A549 (cell line): ENCODE data around the gene INTS13. TPM values are rescaled to one million over a fixed set of nuclear protein-coding genes. Genes with fewer than 3 reads are reported as not detected.

Experiments
- ATAC-seq, 2 experiments: fragments of 200-7000 bp in 1 of 2; fragments of >200 bp in 1 of 2; cut with Nextera tagmentation in 1 of 2; cut with Tn5 transposase in 1 of 2; 3 replicates each; pipeline versions ENCODE4 v1.8.0 to v1.9.1; 2018 to 2020; ENCODE audit warnings: mild to moderate bottlenecking in 1 of 2, moderate library complexity in 1 of 2
- CTCF ChIA-PET: fragments of 300-600 bp; sonication (Branson Sonifier 250); formaldehyde crosslinking; extraction: SDS; loops from one replicate; lab custom pipeline; 2021; ENCODE audit warnings: antibody characterized with exemption, inconsistent platforms; lab: Yijun Ruan, JAX
- POLR2A ChIA-PET: fragments of 350-600 bp; formaldehyde crosslinking; extraction: SDS; loops from one replicate; lab custom pipeline; 2021; ENCODE audit warnings: antibody characterized with exemption, inconsistent platforms; lab: Yijun Ruan, JAX
- DNase-seq, 2 experiments: peaks; one replicate each; pipeline versions ENCODE4 v3.0.0 to v3.0.0-alpha.2; 2011 to 2016; ENCODE audit warnings: low read depth in 1 of 2, low spot score in 1 of 2
- FAIRE-seq: peaks from 2 replicates; lab custom pipeline; 2011; peaks lifted over from hg19 to GRCh38; lab: Jason Lieb, UNC
- H3K27ac ChIP-seq, 2 experiments: fragments of >200 bp; sonication (Bioruptor Twin); formaldehyde crosslinking; 3 replicates each; pipeline ENCODE4 v1.5.1; 2016 to 2017
- H3K4me1 ChIP-seq: fragments of >200 bp; sonication (Bioruptor Twin); formaldehyde crosslinking; 3 replicates; pipeline ENCODE4 v1.6.1; 2016
- H3K4me2 ChIP-seq: fragments of >200 bp; sonication (Bioruptor Twin); formaldehyde crosslinking; 3 replicates; pipeline ENCODE4 v1.6.1; 2016
- H3K4me3 ChIP-seq: fragments of >200 bp; sonication (Bioruptor Twin); formaldehyde crosslinking; 3 replicates; pipeline ENCODE4 v1.5.1; 2016
- H3K9me3 ChIP-seq: fragments of >200 bp; sonication (Bioruptor Twin); formaldehyde crosslinking; 3 replicates; pipeline ENCODE4 v1.6.1; 2016
- CHD4 ChIP-seq: fragments of 200-600 bp; sonication (generic); IDR thresholded peaks from 2 replicates; pipeline ENCODE4 v1.6.1; 2016; ENCODE audit warnings: antibody characterized with exemption, mild to moderate bottlenecking, borderline replicate concordance
- EHF ChIP-seq: fragments of 250-450 bp; sonication (Bioruptor Pico); IDR thresholded peaks from 2 replicates; pipeline ENCODE4 v1.5.0; 2020; ENCODE audit warnings: mild to moderate bottlenecking
- FOSL2 ChIP-seq, 2 experiments: fragments of 450-650 bp in 1 of 2; fragments of >200 bp in 1 of 2; sonication (Bioruptor Twin) in 1 of 2; formaldehyde crosslinking; IDR thresholded peaks; 2 replicates each; pipeline versions ENCODE4 v1.5.0 to v1.6.1; 2016 to 2020; ENCODE audit warnings: mild to moderate bottlenecking in 1 of 2, moderate library complexity in 1 of 2
- FOXS1 ChIP-seq: fragments of 250-450 bp; sonication (Bioruptor Pico); IDR thresholded peaks from 2 replicates; pipeline ENCODE4 v1.5.0; 2020; ENCODE audit warnings: mild to moderate bottlenecking, moderate library complexity
- JUN ChIP-seq, 2 experiments: fragments of >200 bp; sonication (Bioruptor Twin); formaldehyde crosslinking; IDR thresholded peaks; 2 replicates in 1 of 2; 3 replicates in 1 of 2; pipeline ENCODE4 v1.6.1; 2016 to 2017
- KDM1A ChIP-seq: fragments of 200-600 bp; sonication (generic); IDR thresholded peaks from 2 replicates; pipeline ENCODE4 v1.6.1; 2016; ENCODE audit warnings: low read depth, mild to moderate bottlenecking
- KDM5A ChIP-seq: fragments of 200-600 bp; sonication (generic); IDR thresholded peaks from 2 replicates; pipeline ENCODE4 v1.6.1; 2016; ENCODE audit warnings: antibody characterized with exemption, mild to moderate bottlenecking
- MAFK ChIP-seq: fragments of 450-650 bp; IDR thresholded peaks from 2 replicates; pipeline ENCODE4 v1.6.1; 2014; ENCODE audit not compliant: partially characterized antibody
- MYC ChIP-seq: IDR thresholded peaks from 2 replicates; pipeline ENCODE4 v1.6.1; 2012; ENCODE audit warnings: mild to moderate bottlenecking, inconsistent platforms, low read length, improper control_type of control experiment, borderline replicate concordance
- NFE2L2 ChIP-seq: fragments of 150-350 bp; conservative IDR thresholded peaks from 2 replicates; pipeline ENCODE4 v1.6.1; 2014; ENCODE audit warnings: low read length
- NR3C1 ChIP-seq: fragments of >200 bp; sonication (Bioruptor Twin); formaldehyde crosslinking; IDR thresholded peaks from 3 replicates; pipeline ENCODE4 v1.6.1; 2017
- PHF8 ChIP-seq: fragments of 200-600 bp; sonication (generic); IDR thresholded peaks from 2 replicates; pipeline ENCODE4 v1.6.1; 2016; ENCODE audit warnings: low read depth, mild to moderate bottlenecking, antibody characterized with exemption, moderate library complexity, borderline replicate concordance
- RAD21 ChIP-seq, 2 experiments: fragments of >200 bp in 1 of 2; sonication (Bioruptor Twin) in 1 of 2; formaldehyde crosslinking in 1 of 2; IDR thresholded peaks in 1 of 2; conservative IDR thresholded peaks in 1 of 2; 2 replicates in 1 of 2; 3 replicates in 1 of 2; pipeline ENCODE4 v1.6.1; 2012 to 2018; ENCODE audit warnings: inconsistent platforms in 1 of 2
- TP53 ChIP-seq: fragments of 250-450 bp; sonication (Bioruptor Pico); IDR thresholded peaks from 2 replicates; pipeline ENCODE4 v1.5.0; 2021; ENCODE audit warnings: mild to moderate bottlenecking, moderate library complexity
- WGBS: methylation state at CpG from one replicate; pipeline ENCODE4 v1.1.6; 2017; ENCODE audit errors: missing lambda C conversion rate; 5-methylcytosine and 5-hydroxymethylcytosine counted together
- polyA plus RNA-seq, 4 experiments: library from polyadenylated mRNA; depleted of rRNA in 3 of 4; stranded (reverse); fragments of >200 nt; fragmentation: RNase III in 1 of 4; extraction: RNeasy Plus Mini Kit Qiagen cat#74134 plus additional on column Dnase treatment in 1 of 4; gene quantifications; 2 replicates in 3 of 4; 3 replicates in 1 of 4; pipeline ENCODE4 v1.2.3, GENCODE V29; 2011 to 2017
- TF ChIP-seq, protein P1 (sequence below): IDR thresholded peaks from 2 replicates; pipeline ENCODE4 v1.6.1; 2012
- TF ChIP-seq, protein P2 (sequence below): fragments of >200 bp; sonication (Bioruptor Twin); formaldehyde crosslinking; IDR thresholded peaks from 3 replicates; pipeline ENCODE4 v1.5.1; 2016

The INTS13 gene
- polyA plus RNA-seq, 2 of the 4 experiments (the other 2 are of a cell fraction) = 34.9 to 71.7 TPM

DNA sequence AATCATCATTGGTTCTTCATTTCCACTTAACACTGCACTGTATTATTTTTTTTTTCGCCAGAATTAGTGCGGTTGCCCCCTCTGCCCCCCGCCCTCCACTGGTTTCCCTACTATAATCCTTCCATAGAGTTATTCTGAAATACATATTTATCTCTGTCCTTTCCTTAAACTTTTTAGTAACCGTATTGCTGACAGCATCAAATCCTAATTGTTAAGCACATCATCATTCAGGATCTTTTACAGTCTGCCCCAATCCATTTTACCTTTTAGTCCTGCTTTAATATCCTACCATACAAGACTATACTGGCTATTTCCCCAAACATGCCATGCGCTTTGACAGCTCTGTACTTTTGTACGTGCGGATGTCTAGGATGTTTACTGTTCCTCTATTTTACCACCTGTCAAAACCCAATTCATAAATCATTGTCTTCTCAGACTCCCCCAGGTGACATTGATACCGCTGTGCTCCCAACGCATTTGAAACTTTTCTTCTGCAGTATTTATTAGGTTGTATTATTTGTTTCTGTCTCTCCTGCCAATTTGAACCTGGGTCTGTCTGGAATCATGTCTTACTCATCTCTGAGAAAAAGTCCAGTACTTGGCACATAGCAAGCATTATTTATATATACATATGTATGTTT is 1.5 kb upstream of the INTS13 start:
- Histone ChIP-seq H3K4me2 (peak overlapping the region; percentile 91), H3K9me3 (no peaks in the 10 kb centered on the region), H3K4me3 (peak overlapping the region; percentile 94), H3K4me1 (peaks cover 49% of the 10 kb centered on the region; the same call in 2 of the 3 replicates), H3K27ac (peak overlapping the region; percentile 89 to 92)
- TF ChIP-seq MAFK = peak; percentile 56
- TF ChIP-seq, protein P1, sequence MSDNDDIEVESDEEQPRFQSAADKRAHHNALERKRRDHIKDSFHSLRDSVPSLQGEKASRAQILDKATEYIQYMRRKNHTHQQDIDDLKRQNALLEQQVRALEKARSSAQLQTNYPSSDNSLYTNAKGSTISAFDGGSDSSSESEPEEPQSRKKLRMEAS = no peak
- no peak for FAIRE-seq
- no peak for DNase-seq
- whole genome bisulfite sequencing = 6% methylated on average over 9 of the region's 9 CpGs
- ChIA-PET CTCF (no interaction called here), POLR2A (interaction anchor here (0.9 kb wide), 1 partner anchor 16 kb away, joined by 3 read pairs; no protein-coding TSS in a partner anchor)
- no peak for ATAC-seq

DNA sequence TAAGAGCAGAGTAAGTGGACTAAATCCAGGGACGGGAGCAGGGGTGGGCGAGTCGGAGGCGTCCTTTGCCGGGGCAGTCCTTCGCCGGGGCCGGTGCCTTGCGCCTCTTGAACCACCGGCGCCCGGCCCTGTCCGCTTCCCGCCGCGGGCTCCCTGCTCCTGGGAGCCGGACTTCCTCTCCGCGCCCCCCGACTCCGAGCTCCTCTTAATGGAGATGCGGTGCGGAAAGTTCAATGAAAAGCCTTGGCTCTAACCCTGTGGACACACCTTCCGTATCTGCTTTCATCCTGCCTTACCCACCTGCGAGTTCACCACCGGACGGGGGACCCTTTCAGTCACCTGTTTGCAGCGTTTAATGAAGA is 901 bp upstream of the INTS13 start:
- ChIA-PET CTCF (no interaction called here), POLR2A (interaction anchor here (0.9 kb wide), 1 partner anchor 15 kb away, joined by 3 read pairs; no protein-coding TSS in a partner anchor)
- FAIRE-seq = no peak
- ATAC-seq = peak; percentile 61 to 66
- H3K4me2 ChIP-seq = peak overlapping the region; percentile 91
- TF ChIP-seq RAD21 (conservative IDR thresholded peaks at IDR 0.05 in 1 of 2, IDR thresholded peaks at IDR 0.05 in 1 of 2) (no peak), MYC (no peak), TP53 (CRISPR knock-in tag) (no peak), CHD4 (no peak), FOXS1 (no peak), NFE2L2 (no peak), EHF (CRISPR knock-in tag) (no peak), FOSL2 (IDR thresholded peaks at IDR 0.05) (no peak), FOSL2 (CRISPR knock-in tag; IDR thresholded peaks at IDR 0.05) (no peak), JUN (IDR thresholded peaks at IDR 0.05) (no peak), MAFK (no peak), PHF8 (no peak; the same call in 1 of the 2 replicates), NR3C1 (no peak)
- TF ChIP-seq, protein P1 = no peak
- TF ChIP-seq, protein P2, sequence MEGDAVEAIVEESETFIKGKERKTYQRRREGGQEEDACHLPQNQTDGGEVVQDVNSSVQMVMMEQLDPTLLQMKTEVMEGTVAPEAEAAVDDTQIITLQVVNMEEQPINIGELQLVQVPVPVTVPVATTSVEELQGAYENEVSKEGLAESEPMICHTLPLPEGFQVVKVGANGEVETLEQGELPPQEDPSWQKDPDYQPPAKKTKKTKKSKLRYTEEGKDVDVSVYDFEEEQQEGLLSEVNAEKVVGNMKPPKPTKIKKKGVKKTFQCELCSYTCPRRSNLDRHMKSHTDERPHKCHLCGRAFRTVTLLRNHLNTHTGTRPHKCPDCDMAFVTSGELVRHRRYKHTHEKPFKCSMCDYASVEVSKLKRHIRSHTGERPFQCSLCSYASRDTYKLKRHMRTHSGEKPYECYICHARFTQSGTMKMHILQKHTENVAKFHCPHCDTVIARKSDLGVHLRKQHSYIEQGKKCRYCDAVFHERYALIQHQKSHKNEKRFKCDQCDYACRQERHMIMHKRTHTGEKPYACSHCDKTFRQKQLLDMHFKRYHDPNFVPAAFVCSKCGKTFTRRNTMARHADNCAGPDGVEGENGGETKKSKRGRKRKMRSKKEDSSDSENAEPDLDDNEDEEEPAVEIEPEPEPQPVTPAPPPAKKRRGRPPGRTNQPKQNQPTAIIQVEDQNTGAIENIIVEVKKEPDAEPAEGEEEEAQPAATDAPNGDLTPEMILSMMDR = no peak
- TF ChIP-seq, all 56 proteins: peak for 0
- H3K9me3 ChIP-seq = no peaks in the 10 kb centered on the region
- peak overlapping the region; percentile 89 to 92 for H3K27ac ChIP-seq
- DNase-seq = peak in 1 of 2 experiments; percentile 23
- 1% methylated on average over 28 of the region's 28 CpGs for WGBS
- H3K4me3 ChIP-seq = peak overlapping the region; percentile 94
- peaks cover 45% of the 10 kb centered on the region; the same call in 2 of the 3 replicates for H3K4me1 ChIP-seq

DNA sequence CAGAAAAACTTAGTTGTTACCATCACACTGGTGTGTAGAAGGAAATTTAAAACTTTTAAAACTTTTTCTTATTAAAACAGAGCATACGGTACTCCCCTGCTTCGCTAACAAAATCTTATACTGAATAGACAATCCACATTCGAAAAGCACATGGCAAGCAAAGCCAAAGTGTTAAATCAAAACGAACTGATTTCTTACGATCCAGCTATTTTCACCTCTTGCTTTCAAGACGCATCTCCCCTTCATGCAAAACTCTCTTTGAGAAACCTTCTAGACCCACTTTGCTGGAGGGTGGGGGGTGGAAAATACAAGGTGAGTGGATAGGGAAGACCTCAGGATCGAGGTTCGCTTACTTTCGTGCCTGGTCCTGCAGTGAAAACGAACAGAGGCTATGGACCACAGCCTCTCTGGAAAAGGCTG is 328 bp downstream of the INTS13 start:
- WGBS = 3% methylated on average over 10 of the region's 10 CpGs
- ATAC-seq = no peak
- H3K4me3 ChIP-seq = peak overlapping the region; percentile 94
- TF ChIP-seq KDM5A = 0 out of 2 replicates have a peak, but pooled peaks have one; percentile 32
- no peak for TF ChIP-seq KDM1A
- TF ChIP-seq, all 56 proteins: peak for 1
- peak overlapping the region; percentile 89 to 92 for H3K27ac ChIP-seq
- FAIRE-seq (no peak), DNase-seq (no peak)
- peaks cover 33% of the 10 kb centered on the region; the same call in 2 of the 3 replicates for H3K4me1 ChIP-seq
- POLR2A ChIA-PET = no interaction called here
- H3K9me3 ChIP-seq = no peaks in the 10 kb centered on the region
- H3K4me2 ChIP-seq = peak overlapping the region; percentile 97
- CTCF ChIA-PET = interaction anchor here (0.8 to 2.0 kb wide), 2 partner anchors 11 to 77 kb away, joined by 3 to 6 read pairs; partner anchors contain the start of gene TM7SF3
